Activated CD4-positive, alpha-beta T cell treated with anti-CD3 and anti-CD28 coated beads, Interleukin-2, amount 50 U/mL, for 16 hours (primary cell): ENCODE data around the gene TBC1D2B.

Experiments
- DNase-seq: peaks from one replicate; pipeline ENCODE4 v3.0.0-alpha.2; 2020

Gene TBC1D2B

GRCh38 chr15:78071383-78071782, 6.1 kb downstream of the TBC1D2B start:
- no peak for DNase-seq

GRCh38 chr15:78070049-78070700, 7.3 kb downstream of the TBC1D2B start:
- peak; percentile 67 for DNase-seq

- no peak for DNase-seq
These were observed 8.0 kb downstream of the TBC1D2B start for GRCh38 chr15:78069462-78070029.

DNA sequence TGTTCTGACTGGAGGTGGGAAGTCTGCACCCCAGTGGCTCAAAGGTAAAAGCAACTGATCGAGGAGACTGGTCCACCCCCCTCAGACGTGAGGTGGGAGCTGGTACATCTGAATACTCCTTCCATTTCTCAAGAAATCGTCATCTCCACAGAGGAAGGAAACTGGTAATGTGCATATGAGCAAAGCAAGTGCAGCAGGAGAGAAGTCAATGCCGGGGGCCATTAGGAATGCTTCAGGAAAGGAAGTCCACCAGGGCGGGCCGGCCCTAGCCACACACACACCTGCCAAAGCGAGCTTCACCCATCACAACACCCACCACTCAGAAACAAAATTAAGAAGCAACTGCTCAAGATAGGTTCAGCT, 8.5 kb downstream of the TBC1D2B start:
- DNase-seq = no peak

DNA sequence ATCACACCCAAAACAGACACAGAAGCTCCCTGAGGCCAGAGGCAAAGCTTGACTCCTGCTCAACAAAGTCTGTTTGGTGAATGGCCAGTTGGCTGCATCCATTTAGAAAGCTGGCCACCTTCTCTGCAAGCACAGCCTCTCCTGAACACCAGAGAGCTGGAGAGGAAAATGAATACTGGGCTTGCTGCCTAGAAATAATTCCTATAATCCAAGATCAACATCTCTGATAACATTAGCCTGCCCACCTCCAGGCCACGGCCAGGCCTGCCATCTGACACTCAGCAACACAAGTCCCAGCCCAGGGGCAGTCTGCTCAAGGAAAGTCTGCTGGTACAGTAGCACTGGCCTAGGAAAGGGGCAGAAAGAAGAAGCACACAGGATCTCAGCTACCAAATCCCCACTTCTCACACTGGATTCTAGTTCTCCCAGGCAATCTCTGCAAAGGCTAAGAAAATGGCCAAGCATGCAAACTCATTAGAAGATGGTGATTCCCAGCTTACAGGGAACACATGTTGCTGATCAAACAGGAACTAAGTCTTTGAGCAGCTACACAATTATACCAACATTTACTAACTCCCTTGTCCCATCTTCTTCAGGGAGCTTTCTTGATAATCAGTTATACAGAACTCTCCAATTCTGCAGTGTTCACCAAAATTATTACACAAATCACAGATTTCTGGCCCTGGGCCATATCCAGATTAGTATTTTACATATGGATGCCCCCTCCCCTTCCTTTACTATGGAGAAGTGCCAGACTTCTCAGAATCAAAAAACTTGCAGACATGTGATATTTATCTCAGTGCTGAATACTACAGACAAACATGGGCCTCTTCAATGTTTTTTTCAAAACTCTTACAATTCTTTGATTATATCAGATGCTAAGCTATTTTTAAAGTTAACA, 9.9 kb downstream of the TBC1D2B start:
- no peak for DNase-seq

DNA sequence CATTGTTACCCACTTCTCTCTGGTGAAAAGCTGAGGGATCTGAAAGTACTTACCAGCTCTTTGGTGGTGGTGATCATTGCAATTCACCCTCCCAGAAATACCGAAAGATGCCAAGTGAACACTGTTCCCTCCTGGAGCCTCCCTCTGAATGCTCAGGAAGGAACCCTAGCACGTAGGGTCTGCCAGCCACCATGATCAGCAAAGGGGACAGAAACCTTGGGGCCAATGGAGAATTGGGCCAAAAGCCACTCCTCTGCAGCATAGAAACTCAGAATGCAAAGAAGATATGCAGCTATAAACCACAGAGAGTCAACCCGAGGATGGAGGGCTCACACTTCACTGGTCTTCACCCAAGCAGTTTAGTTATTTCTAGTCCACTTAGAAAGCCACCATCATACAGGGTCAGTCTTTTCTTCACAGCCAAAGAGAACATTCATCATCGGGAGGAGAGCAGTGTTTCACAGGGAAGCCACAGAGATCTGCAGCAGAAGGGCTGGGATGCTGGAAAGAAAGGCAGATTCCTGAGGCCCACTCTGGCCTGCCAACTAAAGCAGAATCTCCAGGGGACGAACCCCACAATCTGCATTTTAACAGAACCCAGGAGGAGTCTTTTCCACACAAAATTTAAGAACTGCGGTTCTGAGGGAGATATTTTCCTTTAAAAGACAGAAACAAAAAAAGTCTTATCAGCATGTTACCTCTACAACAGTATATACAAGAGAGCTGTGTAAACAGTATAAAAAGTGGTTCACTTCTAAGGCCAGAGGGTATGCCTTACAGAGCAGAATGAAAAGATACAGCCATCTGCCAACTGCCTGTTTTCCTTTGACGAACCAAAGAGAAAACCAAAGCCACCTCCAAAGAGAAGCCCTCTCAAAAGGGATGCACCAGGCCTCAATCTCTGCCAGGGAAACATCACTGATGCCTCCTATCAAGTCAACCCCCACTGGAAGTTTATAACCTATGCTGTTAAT, 11.3 kb downstream of the TBC1D2B start:
- DNase-seq = no peak

DNA sequence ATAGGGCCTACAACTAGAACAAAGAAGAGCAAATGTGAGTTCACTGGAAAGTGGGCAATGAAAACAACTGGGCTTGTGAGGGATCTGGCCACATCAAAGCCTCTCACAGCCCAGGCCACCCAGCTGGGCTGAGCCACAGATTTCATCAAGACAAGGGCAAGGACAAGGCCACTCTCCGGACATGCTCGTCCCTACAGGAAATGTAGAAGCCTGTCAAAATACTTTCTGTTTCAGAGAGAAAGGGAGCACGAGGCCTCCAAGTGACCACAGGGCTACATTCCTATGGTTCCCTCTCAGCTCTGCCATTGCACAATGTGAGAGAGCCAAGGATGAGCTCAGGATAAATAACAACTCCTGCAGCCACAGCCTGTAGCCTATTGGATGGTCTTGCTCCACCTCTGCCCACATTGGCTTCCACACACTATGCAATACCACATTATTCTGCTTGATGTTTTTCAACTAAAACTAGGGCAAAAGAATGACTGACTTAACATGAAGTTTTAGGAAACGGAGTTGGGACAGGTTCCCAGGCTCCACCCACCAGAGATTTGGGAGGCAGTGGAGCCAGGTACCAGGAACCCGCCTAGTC, 12.1 kb downstream of the TBC1D2B start:
- DNase-seq = no peak

DNA sequence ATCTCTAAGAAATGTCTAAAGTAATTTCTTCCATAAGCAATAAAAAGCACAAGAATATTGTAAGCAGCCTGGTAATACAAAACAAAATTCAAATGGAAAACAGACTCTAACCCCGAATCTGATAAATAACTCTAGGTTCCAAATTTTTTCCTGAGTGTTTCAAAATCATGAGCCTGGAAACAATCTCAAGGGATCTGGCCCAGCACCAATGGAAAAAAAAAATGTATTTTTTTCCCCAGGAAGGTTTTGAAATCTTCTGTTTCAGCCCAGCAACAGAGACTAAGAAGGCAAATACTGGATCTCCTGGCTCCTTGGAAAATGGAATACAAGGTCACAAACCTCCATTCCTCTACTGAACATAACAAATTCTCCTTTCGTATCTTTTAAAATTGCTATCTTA, 13.0 kb downstream of the TBC1D2B start:
- DNase-seq = no peak

DNA sequence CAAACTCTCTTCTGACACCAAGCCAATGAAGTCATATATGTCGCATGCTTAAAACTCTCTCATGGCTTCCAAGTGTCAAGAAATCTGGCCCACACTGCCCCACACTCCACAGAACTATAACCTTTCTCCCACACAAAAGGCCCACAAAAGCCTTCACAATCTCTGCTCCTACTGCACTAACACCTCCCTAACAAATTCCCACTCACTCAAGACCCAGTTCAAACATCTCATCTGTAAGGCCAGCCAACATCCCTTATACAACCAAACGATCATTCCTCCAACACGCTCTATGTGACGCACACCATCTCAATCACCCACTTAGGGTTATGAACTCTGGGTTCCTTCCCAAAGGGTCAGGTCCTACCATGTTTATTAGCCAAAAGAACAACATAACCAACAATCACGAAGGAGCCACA, 13.5 kb downstream of the TBC1D2B start:
- no peak for DNase-seq

- DNase-seq = no peak
These were observed 14.3 kb downstream of the TBC1D2B start for GRCh38 chr15:78063217-78063616.

GRCh38 chr15:78061963-78062427, 15.5 kb downstream of the TBC1D2B start:
- DNase-seq = peak; percentile 64

DNA sequence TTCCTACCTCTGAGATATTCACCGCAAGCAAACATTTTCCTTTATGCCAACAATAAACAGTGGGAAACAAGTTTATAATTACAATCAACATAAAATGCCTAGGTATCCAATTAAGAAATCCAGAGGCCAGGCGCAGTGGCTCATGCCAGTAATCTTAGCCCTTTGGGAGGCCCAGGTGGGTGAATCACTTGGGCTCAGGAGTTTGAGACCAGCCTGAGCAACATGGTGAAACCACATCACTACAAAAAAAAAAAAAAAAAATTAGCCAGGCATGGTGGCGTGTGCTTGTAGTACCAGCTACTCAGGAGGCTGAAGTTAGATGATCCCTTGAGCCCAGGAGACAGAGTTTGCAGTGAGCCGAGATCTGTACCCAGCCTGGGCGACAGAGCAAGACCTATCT, 17.3 kb downstream of the TBC1D2B start:
- DNase-seq = no peak

GRCh38 chr15:78059110-78059839, 18.2 kb downstream of the TBC1D2B start:
- DNase-seq = no peak

DNA sequence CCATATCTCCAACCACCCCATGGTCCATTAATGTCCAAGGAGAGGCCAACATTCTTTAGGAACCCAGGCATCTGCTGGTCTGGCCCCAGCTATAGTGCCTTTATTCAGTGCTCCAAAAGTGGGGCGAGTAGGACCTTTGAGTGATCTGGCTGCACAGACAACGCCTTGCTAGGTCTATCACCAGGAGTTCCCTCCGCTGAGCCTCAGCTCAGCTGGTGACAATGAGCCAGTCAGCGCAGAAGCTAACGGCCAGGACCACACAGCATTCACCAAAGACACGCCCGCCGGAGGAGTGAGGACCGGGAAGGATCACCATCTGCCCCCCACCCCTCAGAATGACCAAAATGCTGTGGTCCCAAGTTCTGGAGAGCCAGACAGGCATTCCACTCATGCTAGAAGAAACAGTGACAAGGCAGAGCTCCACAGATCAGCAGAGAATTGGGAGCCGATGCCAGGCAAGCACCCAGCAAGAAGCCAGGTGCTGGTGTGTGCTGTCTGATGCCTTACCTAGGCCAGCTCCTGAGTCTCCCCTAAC, 19.0 kb downstream of the TBC1D2B start:
- no peak for DNase-seq

GRCh38 chr15:78057803-78058202, 19.7 kb downstream of the TBC1D2B start:
- no peak for DNase-seq

- DNase-seq = no peak
These were observed 20.7 kb downstream of the TBC1D2B start for GRCh38 chr15:78056714-78057269.

GRCh38 chr15:78055919-78056713, 21.4 kb downstream of the TBC1D2B start:
- no peak for DNase-seq

DNA sequence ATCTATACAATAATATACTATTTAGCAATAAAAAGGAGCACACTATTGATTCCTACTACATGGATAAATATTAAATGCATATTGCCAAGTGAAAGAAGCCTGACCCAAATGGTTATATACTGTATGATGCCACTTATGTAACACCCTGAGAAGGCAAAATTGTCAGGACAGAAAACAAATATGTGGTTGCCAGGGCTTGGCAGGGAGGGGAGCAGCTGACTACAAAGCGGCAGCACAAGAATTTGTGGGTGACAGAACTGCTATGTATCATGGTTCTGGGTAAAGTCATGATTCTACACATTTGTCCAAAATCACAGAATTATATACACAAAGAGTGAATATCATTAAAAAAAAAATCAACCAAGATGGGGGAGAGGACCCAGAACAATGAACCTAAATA, 22.5 kb downstream of the TBC1D2B start:
- no peak for DNase-seq

DNA sequence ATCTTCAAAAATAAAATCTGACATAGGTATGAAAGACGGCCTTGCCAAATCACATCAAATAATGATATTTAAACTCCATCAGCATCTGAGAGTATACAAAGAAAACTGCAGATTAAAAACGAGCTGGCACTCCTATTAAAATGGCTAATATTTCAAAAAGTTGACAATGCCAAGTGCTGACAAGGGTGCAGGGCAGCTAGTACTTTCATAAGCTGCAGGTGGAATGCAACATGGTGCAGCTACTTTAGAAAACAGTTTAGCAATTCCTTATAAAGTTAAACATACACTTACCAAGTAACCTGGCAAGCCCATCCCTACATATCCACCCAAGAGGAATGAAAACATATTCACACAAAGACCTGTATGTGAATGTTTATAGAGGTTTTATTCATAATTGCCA, 23.0 kb downstream of the TBC1D2B start:
- no peak for DNase-seq

DNA sequence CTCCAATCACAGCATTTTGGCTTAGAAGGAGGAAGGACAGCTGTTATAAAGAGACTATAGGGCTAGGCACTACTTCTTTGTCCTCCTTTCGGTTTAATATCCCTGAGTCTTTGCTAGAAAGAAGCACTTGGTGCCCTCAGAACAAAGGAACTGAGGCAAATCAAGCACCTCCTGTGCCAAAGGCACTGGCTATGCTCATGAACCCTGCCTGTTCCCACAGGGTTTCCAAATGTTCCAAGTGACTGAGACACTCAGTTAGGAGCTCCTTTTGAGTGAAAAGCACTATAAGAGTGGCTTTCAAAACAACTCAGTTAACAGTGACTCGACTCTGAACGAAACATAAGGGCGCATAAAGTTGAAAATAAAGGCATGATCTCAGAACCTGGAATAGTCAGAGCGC, 25.0 kb downstream of the TBC1D2B start:
- no peak for DNase-seq
